ENCODE results near the gene USP7.

GRCh38 chr16:8923199-8923598 is 40.5 kb downstream of the USP7 start:
- TF ChIP-seq CTCF (IDR thresholded peaks at IDR 0.05) (no peak), ZFX (IDR thresholded peaks at IDR 0.05; ENCODE audit: borderline replicate concordance) (no peak)

All from 22Rv1 (cell line).